Breast epithelium (tissue), 3 donors: ENCODE measurements around the gene IL1R2.

Experiments used
- CTCF ChIP-seq, 3 donors: fragments of 450-650 bp; IDR thresholded peaks; one replicate each; pipeline ENCODE4 v1.5.1; 2016 to 2017; ENCODE audit warnings: antibody characterized with exemption in 3 of 3, mild to moderate bottlenecking in 3 of 3, moderate library complexity in 3 of 3
- POLR2A ChIP-seq: fragments of 450-650 bp; IDR thresholded peaks from one replicate; pipeline ENCODE4 v1.6.1; 2016; ENCODE audit warnings: antibody characterized with exemption, mild to moderate bottlenecking, moderate library complexity
- POLR2AphosphoS5 ChIP-seq, 3 donors: sonication (generic); formaldehyde crosslinking; IDR thresholded peaks; one replicate each; pipeline ENCODE4 v1.6.1; 2017; ENCODE audit warnings: antibody characterized with exemption in 3 of 3

- TF ChIP-seq POLR2A (no peak), CTCF (IDR thresholded peaks at IDR 0.05) (no peak), POLR2AphosphoS5 (IDR thresholded peaks at IDR 0.05) (peak; percentile 71 to 95 (median 93))
Observed at GRCh38 chr2:102059151-102059550, 67.4 kb downstream of the IL1R2 start.
